Stimulated activated CD8-positive, alpha-beta memory T cell treated with anti-CD3 and anti-CD28 coated beads, Interleukin-15, amount 100 ng/mL, for 4 hours (primary cell): Measurements from ENCODE around the gene RNF151.
A peak's percentile ranks its signal among the peaks of the same experiment; 100 is the strongest.
"Not testable (repeated sequence)": the region's sequence is repeated elsewhere in the genome, so short reads cannot be mapped to it uniquely, and the experiment has no call there.

Source experiments
- DNase-seq, 2 donors: peaks; one replicate each; pipeline ENCODE4 v3.0.0-alpha.2; 2020; ENCODE audit warnings: low read depth in 2 of 2

Gene RNF151

DNA sequence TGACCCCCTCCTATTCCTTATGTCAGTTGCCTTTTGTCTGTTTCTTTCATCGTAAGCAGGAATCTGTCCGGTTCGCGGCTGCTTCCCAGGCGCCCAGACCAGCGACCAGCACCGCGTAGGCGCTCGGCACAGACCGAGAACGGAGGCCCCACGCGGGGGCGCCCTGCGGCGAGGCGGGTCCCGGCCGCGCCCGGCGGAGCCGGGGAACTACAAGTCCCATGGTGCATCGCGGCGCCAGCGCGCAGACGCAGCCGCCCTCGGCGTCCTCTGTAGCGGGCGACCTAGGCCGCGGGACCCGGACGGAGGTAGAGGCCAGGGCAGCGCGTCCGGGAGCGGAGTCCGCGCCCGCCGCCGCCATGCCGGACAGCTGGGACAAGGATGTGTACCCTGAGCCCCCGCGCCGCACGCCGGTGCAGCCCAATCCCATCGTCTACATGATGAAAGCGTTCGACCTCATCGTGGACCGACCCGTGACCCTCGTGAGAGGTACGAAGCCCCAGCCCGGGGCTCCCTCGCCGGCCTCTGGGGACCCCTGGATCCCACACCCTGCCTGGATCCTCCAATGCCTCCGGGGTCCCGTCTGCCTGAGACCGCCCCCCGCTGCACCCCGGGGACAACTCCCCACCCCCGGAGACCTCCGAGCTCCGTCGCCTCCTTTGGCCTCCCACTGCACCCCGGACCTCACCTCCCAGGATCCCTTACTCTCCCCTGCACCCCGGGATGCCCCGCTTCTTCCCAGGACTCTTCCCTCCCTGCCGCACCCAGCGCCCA, 7.2 kb upstream of the RNF151 start, which contains the start of gene NDUFB10:
Gene NDUFB10 (plus strand): TSS at position 270 of the 771 bp plus-strand sequence. CDS start 87 bp downstream, at position 357.
- peak; percentile 76 to 79 for DNase-seq

GRCh38 chr16:1960665-1961630, 5.7 kb upstream of the RNF151 start:
- no peak for DNase-seq

- no peak for DNase-seq
Observed at GRCh38 chr16:1961651-1962067, 5.0 kb upstream of the RNF151 start.

- DNase-seq, result not testable (repeated sequence)
Observed at GRCh38 chr16:1962161-1963153, 4.2 kb upstream of the RNF151 start.

DNA sequence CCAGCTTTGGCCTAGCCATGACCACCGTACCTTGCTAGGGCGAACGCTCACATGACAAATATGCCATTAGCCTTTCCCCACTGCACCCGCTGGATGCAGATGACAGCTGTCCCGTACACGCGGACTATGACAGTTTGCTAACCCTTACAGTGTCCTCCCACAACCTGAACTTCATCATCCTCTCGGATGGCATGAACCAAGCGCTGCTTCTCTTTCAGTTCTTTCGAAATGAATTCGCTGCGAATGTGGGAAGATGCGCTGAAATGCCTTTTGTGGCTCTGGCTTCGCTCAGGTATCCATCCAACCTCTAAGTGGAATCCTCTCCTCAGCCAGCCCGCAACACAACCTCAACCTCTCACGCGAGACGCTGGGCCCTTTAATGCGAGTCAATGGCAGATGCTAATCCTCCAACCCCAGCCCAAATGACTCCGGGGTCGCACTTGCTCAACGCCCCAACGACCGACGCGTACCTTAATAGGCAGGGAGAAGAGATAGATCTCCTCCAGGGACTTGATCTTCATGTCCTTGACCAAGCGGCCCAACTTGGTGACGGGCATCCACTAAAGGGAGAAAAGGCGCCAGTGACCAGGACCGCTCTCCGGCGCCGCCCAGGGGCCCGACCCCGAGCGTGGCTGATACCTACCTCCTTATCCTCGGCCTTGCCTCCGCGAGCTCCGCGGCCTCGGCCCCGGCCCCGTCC, 2.7 kb upstream of the RNF151 start:
- no peak for DNase-seq

DNA sequence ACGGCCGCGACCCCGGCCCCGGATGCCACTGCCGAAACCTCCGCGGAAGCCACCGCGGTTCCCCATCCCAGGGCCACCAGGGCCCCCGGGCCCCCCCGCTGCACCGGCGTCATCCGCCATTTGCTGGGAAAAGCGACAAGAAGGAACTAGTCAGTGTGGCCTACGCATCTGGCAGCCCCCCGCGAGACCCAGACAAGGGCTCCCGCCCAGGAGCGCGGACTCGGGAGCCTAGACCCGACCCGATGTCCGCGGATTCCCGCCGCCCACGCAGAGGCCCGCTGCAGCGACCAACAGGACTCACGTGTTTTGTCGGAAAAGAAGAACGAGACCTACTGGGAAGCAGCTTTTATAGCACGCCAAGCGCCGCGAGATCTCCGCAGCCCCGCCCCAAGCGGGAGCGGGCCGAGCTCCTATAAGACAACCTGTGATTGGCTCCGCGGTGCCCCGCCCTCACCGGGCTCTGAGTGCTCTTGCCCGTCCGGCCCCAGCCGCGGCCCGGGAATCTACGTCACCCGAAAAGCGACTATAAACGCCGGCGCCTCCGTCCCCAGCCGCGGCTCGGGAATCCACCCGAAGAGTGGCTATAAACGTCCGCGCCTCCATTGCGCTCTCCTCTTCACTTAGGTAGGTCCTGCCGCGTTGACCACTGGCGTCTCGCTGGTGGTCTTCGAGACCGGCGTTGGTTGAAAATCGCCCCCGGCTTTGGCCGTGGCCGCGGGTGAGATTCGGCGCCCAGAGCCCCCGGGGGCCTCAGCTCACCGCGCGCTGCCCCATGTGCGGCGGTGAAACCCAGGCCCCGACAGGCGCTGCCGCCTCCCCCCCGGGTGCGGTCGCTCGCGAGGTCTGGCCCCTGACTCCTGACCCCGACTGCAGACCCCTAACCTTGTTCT, 1.9 kb upstream of the RNF151 start, which contains the start of gene RPS2:
Gene RPS2 (minus strand): TSS at position 321 of the 890 bp plus-strand sequence. CDS start 201 bp downstream, at position 120.
- peak; percentile 93 to 94 for DNase-seq

DNA sequence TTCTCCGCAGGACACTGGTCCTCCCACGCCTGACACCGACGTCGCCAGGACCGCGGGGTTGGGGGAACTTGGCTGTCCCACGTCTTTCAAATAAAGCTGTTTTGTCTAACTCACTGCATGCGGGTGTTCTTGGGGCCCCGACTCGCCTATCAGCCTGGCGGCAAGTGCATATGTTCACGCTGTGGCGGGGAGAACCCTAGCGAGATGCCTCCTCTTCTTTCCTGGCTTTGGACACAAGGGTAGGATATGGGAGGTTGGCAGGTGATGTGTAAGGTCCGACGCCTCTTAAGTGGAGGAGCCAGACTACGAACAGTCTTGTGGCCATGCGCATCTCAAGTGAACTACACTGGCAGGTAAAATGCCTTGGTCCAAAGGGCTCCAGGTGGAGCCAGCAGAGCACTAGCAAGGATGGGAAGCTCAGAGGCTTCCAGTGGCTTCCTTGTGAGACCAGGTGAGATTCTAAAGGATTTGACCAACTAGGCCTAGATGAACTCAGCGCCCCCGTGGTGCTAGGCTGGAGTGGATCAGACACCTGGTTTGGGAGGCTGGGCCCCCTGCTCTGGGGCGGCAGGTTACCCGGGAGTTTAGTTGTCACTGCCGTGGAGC, 1.2 kb upstream of the RNF151 start:
- DNase-seq, result no peak

DNA sequence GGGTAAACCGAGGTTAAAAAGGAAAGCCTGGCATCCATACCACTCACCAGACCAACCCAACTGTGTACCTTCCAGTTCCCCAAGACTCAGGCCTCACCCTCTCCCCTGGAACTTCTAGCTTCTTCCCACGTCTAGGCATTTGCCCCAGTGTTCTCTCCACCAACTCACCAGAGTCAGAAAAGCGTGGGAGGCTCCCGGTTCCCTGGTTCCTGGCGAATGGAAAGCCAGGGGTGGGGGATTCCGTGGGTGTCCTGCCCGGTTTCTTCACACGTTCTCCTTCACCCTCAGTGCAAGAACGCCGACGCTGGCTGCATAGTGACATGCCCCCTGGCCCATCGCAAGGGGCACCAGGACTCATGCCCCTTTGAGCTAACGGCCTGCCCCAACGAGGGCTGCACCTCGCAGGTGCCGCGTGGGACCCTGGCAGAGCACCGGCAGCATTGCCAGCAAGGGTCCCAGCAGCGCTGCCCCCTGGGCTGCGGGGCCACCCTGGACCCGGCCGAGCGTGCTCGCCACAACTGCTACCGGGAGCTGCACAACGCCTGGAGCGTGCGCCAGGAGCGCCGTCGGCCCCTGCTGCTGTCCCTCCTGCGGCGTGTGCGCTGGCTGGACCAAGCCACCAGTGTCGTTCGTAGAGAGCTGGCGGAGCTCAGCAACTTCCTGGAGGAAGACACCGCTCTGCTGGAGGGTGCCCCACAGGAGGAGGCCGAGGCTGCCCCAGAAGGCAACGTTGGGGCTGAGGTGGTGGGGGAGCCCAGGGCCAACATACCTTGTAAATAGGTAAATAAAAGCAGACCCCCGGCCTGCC, 1.7 kb downstream of the RNF151 start:
- no peak for DNase-seq

DNA sequence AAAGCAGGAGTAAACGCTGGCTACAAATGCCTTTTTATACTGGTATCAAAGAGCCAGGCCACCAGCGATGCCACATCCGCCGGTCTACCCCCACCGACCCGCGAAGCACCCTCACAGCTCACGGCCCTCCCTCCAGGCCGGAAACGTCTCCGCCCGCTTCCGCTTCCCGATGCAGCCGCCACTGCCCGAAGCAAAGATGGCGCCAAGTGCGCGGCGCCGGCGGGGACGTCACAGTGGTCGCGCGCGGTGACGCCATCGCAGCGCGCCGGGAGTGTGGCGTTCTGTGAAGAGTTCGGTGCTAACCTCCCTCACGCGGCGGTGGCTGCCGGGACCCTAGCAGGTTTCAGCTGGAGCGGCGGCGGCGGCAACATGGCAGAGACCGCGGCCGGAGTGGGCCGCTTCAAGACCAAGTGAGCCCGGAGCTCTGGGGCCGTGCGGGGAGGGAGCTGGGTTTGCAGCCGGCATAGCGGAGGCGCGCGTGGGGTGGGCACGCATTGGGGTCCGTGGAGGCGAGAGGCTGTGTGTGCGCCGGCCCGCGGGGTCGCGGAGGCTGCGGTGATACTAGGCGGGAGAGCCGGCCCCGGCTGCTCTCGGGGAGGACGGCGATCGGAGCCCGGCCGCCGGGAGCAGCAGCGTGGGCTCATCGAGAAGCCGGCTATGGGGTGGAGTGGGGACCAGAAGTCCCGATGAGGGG, 5.3 kb downstream of the RNF151 start, which contains the start of gene TBL3:
Gene TBL3 (plus strand): TSS at position 258 of the 694 bp plus-strand sequence. CDS start 112 bp downstream, at position 370.
- peak; percentile 91 to 96 for DNase-seq

- no peak for DNase-seq
Observed at GRCh38 chr16:1972490-1972877, 5.8 kb downstream of the RNF151 start.

DNA sequence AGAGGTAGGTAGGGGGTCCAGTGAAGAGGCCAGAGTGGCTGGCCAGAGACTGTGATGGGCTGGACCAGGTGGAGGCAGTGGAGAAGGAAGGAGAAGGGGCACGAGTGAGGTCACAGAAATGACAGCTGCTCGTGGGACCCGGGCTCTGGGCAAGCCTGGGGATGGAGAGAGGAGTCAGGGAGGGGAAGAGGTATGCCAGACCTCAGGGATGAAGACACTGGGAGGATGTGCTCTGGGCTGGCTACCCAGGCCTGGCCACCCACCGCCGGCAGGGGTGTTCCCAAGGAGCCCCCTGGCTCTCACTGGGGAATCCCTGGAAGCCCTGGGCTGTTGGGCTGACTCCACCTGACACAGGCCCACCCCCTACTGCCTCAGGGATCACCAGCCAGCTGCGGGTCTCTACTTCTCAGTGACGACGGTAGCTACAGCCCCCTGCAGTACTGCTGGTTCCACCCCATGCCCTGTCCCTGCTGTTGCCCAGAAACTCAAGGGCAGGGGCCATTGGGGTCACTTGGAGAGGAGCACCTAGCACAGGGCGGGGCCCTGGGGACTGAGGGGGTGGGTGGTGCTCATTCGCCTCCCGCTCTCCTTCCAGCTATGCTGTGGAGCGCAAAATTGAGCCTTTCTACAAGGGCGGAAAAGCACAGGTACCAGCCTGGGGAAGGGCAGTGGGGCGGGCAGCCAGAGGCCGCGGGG, 7.0 kb downstream of the RNF151 start:
- no peak for DNase-seq

DNA sequence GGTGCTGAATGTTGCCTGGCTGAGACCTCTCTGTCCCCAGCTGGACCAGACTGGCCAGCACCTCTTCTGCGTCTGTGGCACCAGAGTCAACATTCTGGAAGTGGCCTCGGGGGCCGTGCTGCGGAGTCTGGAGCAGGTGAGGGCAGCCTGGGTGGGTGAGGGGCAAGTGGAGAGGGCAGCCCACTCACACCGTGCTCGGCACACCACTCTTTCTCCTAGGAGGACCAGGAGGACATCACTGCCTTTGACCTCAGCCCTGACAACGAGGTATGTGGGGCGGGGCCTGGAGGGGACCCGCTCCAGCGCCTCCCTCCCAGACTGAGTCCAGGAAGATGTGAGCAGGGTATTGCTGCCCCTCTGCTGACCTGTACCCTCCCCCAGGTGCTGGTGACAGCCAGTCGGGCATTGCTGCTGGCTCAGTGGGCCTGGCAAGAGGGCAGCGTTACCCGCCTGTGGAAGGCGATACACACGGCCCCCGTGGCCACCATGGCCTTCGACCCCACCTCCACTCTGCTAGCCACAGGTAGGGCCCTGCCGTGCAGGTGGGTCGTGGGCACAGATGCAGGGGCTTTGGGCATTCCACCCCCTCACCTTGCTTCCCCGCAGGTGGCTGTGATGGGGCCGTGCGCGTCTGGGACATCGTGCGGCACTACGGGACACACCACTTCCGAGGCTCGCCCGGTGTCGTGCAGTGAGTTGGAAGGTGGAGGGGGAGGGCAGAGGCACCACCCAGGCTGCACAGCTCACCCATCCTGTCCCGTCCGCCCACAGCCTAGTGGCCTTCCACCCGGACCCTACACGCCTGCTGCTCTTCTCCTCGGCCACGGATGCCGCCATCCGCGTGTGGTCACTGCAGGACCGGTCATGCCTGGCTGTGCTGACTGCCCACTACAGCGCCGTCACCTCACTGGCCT, 7.8 kb downstream of the RNF151 start:
- DNase-seq, result no peak

- DNase-seq, result no peak
Observed at GRCh38 chr16:1975432-1976215, 9.0 kb downstream of the RNF151 start.

DNA sequence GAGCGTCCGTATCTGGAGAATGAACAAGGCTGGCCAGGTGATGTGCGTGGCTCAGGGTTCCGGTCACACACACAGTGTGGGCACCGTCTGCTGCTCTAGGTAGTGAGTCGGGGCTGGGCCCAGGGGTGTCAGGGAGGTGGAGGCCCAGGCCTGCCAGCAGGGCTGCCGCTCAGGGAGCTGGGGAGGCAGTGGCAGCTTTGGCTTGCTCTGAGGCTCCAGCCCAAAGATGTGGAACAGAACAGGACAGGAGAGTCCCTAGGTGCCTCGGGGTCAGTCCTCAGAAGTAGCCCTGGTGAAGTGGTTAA, 9.5 kb downstream of the RNF151 start:
- no peak for DNase-seq
